ENCODE results near the gene SRRM3.

DNA sequence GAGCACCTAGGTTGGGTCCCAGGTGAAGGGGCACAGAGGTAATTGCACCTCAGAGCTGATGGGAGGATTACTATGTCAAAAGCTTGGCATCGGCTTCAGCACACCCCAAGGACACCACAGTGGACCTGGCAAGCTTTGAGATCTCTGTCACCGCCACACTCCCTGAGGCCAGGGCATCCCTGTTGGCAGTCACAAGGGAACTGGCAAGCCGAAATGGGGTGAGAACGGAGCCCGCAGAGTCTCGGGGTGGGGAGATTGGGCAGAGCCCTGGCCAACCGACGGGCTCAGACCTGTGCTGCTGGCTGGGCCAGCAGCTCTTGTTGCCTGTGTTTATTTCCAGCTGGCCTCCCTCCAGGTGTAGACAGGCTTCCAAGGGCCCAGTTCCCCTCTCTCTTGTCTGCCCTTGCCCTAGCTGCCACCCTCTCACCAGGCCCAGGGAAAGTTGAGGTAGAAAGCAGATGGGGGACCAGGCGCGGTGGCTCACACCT, 103.2 kb downstream of the SRRM3 start:
- TF ChIP-seq CTCF (IDR thresholded peaks at IDR 0.05) (no peak), POLR2A (IDR thresholded peaks at IDR 0.05) (peak; percentile 33 to 49)
